HG03139 (cell line): Measurements from ENCODE around the gene PFKFB3.
"Not testable (repeated sequence)": the region's sequence is repeated elsewhere in the genome, so short reads cannot be mapped to it uniquely, and the experiment has no call there.

ENCODE experiments used
- ATAC-seq: cut with Tn5 transposase; IDR thresholded peaks from one replicate; pipeline ENCODE4 v1.9.1; 2021; ENCODE audit not compliant: unreplicated experiment

PFKFB3 gene

DNA sequence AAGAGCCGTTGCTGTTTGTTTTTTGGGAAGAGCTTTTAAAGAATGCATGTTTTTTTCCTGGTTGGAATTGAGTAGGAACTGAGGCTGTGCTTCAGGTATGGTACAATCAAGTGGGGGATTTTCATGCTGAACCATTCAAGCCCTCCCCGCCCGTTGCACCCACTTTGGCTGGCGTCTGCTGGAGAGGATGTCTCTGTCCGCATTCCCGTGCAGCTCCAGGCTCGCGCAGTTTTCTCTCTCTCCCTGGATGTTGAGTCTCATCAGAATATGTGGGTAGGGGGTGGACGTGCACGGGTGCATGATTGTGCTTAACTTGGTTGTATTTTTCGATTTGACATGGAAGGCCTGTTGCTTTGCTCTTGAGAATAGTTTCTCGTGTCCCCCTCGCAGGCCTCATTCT is 31.6 kb downstream of the PFKFB3 start:
- ATAC-seq, result no peak

DNA sequence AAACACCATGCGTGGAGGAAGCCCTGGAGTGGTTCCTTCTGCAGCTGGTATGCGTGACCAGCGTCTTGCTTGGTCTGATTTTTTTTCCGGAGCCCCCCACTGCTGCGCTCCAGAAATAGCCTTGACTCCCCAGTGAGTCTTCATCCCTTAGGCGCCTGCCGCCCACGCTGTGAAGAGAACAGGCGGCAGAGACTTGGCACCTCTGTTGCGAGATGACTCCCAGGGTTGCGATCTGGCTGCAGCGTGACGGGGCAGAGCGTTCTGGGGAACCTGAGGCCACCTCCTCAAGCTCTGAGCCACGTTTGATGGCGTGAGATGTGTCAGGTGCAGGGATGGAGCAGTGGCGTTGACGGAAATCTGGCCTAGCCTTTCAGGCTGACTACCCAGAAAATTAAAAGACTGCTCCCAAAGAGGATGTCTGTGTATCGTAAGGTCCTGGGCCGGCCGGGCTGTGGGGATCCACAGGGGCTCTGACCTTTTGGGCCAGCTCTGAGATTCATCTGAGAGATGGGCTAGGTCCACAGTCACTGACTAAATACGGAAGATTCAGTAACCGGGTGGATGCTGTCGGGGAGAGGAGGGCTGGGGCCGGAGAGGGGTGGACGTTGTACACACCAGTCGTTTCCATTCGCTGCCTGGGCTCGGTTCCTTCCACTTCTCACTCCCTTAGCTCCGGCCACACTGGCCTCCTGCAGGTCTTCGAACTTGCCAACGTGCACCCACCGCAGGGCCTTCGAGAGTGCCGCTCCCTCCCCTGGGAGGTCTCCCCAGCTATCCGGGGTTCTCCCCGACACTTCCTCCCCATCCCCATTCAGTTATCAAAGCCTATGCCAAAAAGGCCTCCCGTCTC is 33.8 kb downstream of the PFKFB3 start:
- no peak for ATAC-seq

DNA sequence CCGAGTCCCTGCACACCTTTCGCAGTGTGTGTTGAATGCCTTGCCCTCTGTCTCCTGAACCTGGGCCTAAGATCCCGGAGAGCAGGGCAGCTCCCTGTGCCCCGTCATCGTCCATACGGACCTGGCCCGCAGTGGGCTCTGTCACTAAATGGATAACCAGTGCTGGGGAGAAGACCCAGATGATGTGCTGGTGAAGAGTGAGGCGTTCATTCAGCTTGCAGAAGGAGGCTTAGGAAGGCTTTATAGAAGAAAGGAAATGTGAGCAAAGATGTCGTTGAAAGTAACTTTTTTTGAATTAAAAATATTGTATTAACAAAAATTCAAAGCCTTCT is 34.4 kb downstream of the PFKFB3 start:
- ATAC-seq, result no peak

DNA sequence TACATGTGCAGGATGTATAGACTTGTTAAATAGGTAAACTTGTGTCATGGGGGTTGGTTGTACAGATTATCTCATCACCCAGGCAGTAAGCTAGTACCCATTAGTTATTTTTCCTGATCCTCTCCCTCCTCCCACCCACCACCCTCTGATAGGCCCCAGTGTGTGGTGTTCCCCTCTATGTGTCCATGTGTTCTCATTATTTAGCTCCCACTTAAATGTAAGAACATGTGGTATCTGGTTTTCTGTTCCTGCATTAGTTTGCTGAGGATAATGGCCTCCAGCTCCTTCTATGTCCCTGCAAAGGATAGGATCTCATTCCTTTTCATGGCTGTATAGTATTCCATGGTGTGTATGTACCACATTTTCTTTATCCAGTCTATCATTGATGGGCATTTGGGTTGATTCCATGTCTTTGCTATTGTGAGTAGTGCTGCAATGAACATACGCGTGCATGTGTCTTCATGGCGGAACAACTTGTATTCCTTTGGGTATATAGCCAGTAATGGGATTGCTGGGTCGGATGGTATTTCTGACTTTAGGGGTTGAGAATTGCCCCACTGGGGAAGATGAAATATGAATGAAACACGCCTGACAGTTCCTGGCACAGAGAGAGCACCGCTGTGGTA is 36.0 kb downstream of the PFKFB3 start:
- not testable (repeated sequence) for ATAC-seq

DNA sequence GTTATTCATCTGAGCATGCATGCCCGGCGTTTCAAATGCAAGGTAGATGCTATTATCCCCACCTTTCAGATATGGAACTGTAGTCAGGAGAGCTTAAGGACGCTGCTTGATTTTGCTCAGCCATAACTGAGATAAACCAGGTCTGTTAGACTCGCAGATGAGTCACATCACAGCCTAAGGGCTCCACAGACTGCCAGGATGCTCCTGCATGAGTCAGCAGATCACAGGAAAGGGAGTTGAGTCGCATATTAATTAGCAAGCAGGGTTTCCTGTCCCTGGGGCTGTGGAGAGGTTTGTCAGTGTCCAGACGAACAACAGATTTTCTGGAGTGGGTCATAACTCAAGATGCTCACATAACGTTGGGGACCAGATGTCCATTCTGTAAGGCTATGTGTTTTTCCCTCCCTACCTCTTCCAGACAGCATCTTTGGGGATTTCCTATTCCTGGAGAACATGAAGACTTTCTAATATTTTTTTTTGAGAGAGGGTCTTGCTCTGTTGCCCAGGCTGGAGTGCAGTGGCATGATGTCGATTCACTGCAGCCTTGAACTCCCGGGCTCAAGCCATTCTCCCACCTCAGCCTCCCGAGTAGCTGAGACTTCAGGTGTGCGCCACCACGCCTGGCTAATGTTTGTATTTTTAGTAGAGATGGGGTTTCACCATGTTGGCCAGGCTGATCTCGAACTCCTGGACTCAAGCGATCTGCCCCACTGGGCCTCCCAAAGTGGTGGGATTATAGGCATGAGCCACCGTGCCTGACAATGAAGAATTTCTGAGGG is 36.7 kb downstream of the PFKFB3 start:
- ATAC-seq, result no peak

DNA sequence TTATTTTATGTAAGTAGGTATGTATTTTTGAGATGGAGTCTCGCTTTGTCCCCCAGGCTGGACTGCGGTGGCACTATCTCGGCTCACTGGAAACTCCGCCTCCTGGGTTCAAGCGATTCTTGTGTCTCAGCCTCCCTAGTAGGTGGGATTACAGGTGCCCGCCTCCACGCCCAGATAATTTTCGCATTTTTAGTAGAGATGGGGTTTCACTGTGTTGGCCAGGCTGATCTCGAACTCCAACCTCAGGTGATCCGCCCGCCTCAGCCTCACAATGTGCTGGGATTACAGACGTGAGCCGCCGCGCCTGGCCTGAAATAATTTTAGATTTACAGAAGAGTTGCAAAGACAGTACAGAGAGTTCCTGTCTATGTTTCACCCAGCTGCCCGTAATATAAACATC is 37.5 kb downstream of the PFKFB3 start:
- ATAC-seq, result no peak

DNA sequence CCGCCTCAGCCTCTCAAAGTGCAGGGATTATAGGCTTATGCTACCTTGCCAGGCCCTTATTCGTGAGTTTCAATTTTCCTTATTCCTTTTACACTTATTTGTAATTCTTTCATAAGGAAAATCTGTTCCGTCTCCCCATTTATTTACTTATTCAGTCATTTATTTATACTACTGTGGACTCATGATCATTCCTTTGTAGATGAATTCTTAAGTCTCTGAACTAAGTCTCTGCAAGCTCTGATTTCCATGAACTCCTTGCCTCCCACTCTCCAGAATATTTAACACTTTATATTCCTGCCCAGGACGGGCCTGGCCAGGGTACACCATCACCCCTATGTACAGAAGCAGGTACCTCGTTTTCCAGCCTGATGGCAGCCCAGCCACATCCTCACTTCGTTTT is 39.4 kb downstream of the PFKFB3 start:
- ATAC-seq, result no peak

DNA sequence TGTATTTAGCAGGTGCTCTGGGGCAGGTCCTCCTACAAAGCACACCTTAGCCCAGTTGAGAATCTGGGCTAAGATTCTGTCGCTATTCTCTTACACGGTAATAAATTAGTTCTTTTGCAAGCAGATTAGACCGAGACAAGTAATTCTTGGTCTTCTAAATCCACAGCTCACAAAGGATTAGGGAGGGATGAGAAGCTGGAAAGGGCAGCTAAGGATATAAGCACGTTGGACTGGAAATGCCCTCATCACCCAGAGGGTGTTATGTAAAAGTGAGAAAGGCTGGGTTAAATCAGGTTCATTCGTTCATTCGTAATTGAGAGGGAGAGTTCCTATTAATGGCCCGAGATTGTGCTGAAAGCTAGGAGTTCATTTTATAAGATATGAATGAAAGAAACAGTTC is 41.8 kb downstream of the PFKFB3 start:
- ATAC-seq, result no peak

DNA sequence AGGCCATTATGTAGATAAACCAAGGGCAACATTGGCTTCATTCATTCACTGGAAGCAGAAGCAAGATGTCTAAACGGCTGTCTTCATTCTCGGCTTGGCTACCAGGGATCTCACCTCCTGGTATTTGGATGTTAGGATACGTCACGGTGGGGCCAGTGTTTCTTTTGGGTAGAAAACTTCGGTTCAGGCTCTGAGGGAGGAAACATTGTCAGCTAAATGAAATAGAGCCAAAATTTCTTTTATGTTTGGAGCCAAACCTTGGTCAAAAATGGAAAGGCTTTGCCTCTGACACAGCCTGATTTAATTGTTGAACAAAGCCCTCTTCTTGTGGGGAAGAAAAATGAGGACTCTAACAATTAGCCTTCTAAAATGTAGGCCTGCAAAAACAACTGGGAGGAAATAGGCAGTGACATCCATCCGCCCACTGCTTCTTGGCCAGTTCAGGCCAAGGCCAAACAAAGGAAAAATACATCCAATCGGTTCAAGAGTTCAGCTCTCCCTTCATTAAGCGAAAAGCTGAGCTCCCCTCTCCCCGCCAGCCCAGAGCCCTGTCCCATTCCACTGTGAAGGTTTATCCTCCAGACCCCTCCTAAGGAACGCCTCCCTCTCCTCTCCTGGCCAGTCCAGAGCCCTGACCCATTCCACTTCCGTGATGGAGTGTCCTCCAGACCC is 44.4 kb downstream of the PFKFB3 start:
- no peak for ATAC-seq

DNA sequence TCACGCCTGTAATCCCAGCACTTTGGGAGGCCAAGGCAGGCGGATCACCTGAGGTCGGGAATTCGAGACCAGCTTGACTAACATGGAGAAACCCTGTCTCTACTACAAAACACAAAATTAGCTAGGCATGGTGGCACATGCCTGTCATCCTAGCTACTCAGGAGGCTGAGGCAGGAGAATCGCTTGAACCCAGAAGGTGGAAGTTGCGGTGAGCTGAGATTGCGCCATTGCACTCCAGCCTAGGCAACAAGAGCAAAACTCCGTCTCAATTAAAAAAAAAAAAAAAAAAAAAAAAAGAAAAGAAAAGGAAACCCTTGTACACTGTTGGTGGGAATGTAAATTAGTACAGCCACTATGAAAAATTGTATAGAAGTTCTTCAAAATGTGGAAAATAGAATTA is 46.2 kb downstream of the PFKFB3 start:
- ATAC-seq, result not testable (repeated sequence)

DNA sequence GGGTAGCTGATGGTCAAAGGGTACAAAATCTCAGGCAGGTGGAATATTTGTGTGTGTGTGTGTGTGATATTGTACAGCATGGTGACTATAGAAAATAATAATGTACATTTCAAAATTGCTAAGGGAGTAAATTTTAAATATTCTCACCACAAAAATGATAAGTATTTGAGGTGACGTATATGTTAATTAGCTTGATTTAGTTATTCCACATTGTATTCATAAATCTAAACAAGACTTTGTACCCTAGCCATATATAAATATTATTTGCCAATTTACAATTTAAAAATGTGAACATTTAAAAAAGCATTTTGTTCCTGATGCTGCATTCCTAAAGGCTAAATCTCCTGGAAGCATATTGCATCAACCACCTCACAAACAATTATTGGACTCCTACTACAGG is 47.0 kb downstream of the PFKFB3 start:
- ATAC-seq, result no peak

DNA sequence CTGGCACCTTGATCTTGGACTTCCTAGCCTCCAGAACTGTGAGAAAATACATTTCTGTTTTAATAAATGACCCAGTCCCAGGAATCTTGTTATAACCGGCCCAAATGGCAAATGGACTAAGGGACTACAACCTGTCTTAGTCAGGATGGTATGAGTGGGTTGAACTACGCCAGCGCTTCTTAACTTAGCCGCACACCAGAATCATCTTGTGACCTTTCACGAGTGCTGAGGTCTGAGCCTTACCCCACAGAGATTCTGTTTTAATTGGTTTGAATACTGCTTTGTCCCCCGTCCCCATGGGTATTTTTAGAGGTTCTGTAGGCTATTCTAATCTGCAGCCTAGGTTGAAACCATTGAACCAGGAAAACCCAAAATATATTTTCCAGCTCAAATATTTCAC is 48.0 kb downstream of the PFKFB3 start:
- no peak for ATAC-seq

DNA sequence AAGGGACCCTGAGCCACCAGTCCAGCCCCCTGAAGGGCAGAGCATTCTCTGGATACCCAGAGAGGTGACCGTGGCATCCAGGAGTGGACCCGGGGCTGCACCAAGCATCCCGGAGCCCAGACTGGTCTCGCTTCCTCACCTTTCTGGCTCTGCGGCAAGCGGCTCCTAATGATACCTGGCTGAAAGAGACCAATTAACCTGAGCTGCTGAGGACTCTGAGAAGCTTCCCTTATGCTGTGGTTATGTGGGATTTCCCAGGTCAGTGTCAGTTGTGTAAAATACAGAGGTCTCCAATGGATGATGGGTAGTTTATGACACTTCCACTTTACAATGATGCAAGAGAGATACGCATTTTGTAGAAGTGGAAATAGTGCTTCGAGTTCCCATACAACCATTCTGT is 51.5 kb downstream of the PFKFB3 start:
- ATAC-seq, result no peak

DNA sequence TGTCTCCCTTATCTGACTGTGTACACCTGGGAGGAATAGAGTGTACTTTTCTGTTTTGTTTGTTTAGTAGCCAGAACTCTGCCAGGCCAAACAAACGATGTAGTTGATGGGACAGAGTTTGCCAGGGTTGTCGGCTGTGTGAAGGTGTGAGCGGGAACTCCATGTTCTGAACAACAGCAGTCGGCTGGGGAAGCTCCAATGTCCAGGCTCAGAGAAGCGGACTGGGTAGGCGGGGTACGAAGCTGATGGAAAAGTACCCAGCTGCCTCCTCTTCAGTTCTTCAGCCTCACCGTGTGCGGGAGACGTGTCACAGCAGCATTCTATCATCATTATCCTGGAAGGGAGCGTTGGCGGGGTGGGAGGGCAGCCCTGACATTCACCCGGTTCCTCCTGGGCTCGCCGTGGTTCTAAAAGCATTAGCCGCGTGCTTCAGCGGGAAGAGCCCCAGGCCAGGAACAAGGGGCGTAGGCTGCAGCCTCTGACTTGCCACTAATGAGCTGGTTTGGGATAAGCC is 52.9 kb downstream of the PFKFB3 start:
- no peak for ATAC-seq

DNA sequence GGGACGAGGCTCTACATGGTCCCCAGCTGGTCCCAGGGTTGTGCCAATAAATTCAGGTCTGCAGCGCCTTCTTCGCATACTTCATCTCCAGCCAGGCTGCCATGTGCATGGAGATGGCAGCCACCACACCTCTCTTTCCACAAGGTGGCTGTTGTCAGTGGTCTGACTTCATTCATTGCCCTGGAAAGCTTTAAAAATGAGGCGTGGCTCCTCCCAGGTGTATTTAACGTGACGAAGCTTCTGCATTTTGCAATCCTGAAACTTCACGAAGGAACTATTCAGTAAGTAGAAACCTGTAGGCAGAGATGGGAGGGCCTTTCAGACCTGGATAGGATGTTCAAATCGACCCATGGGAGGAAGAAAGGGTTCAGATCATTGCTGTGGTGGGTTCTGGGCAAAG is 53.7 kb downstream of the PFKFB3 start:
- no peak for ATAC-seq

DNA sequence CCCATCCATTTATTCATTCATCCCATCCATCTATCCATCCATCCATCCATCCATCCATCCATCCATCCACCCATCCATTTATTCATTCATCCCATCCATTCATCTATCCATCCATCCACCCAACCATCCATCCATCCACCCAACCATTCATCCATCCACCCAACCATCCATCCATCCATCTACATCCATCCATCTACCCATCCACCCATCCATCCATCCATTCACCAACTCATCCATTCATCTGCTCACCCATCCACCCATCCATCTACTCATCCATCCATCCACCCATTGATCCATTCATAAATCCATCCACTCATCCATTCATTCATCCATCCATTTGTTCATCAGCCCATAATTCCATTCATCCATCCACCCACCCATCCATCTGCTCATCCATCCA is 56.4 kb downstream of the PFKFB3 start:
- ATAC-seq, result no peak

DNA sequence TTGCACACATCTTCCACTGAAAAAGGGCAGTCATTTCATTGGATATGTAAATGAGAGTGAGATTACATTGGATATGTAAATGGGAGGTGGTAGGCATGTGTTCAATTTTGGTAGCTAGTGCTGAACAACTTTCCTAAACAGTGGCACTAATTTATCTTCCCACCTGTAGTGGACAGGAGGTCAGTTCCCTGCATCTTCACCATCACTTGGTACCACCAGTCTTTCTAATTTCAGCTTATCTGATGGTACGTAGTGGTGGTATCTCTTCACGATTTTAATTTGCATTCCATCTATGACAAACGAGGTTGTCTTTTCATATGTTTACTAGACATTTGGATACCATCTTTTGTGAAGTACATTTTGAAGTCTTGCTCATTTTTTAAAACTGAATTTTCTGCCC is 58.1 kb downstream of the PFKFB3 start:
- ATAC-seq, result no peak

DNA sequence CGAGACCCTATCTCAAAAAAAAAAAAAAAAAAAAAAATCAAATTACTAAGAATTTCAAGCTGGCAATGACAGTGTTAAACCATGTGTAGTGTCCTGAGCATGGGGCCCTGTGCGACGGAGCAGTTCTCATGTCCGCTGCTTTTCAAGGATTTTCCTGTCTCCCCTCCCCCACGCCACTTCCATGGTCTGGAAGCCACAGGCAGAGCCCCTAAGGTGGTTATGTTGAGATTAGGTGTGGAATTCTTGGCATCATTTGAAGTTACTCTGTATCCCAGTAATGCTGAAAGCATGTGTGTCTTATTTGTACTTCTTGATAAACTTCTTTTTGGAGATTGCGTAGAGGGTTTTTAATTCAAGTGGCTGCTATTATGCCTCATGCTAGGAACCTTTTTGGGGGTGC is 65.2 kb downstream of the PFKFB3 start:
- ATAC-seq, result no peak

DNA sequence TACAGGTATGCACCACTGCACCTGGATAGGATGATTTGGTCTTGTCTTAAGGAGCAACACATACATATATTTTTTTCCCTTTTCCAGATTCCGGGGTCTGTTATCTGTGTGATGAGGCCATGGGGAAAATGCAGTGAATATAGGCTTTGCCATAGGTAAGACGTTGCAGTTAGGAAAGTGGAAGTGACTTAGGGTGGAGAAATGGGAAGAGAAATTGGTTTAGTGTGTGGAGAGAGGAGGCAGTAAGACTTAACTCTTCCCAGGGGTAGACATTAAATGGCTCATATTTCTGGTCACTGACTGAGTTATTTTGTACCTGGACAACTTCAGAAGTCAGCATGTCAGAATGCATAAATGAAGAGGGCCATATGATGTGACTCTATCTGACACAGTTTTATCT is 66.7 kb downstream of the PFKFB3 start:
- no peak for ATAC-seq

DNA sequence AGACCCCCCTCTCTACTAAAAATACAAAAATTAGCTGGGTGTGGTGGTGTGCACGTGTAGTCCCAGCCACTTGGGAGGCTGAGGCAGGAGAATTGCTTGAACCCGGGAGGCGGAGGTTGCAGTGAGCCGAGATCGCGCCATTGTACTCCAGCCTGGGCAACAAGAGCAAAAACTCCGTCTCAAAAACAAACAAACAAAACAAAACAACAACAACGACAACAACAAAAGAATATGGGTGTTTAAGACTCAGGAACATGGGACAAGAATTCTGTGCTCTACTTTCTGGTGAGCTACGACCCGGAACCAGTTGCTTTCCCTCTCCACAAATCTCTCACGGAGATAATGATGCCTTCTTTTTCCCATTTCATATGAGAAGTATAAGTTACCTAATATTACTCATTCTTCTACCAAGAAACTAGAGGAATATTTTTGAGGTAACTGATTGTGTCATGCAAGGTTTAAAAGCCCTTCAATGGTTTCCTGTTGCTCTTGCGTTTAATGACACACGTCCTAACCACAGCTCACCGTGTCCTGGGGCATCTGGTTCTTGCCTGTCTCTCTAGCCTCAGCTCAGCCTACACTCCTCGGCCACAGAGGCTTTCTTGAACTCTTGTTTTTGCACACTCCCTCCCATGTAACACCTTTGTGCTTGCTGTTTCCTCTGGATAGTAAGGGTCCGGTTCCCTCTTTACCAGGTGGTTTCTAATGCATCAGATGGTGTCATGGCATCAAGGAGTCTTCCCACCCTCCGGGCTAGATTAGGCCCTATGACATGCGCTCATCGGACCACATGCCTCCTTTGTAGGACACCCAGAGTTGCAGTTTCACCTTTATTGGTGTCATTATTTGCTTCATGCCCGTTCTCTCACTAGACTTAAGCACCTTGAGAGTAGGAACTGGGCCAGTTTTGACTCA is 67.5 kb downstream of the PFKFB3 start:
- peak; percentile 58 for ATAC-seq
